Measurements from ENCODE around the gene CHI3L2.

Gene CHI3L2

GRCh38 chr1:111223126-111223685, 4.3 kb upstream of the CHI3L2 start:
- in situ Hi-C loops (cut with HindIII; ENCODE audit: low pct_ligation_motif_present, low sequenced_read_pairs) = loop anchor here (25.0 kb wide), 1 partner anchor 189 kb away; no protein-coding TSS in a partner anchor
- Histone ChIP-seq H3K36me3 (replicated peaks) (no peaks in the 10 kb centered on the region), H3K27me3 (replicated peaks) (no peaks in the 10 kb centered on the region), H3K27ac (no peak overlapping the region), H3K4me3 (ENCODE audit: low read depth, low read length) (no peak overlapping the region)
- TF ChIP-seq, protein P1, sequence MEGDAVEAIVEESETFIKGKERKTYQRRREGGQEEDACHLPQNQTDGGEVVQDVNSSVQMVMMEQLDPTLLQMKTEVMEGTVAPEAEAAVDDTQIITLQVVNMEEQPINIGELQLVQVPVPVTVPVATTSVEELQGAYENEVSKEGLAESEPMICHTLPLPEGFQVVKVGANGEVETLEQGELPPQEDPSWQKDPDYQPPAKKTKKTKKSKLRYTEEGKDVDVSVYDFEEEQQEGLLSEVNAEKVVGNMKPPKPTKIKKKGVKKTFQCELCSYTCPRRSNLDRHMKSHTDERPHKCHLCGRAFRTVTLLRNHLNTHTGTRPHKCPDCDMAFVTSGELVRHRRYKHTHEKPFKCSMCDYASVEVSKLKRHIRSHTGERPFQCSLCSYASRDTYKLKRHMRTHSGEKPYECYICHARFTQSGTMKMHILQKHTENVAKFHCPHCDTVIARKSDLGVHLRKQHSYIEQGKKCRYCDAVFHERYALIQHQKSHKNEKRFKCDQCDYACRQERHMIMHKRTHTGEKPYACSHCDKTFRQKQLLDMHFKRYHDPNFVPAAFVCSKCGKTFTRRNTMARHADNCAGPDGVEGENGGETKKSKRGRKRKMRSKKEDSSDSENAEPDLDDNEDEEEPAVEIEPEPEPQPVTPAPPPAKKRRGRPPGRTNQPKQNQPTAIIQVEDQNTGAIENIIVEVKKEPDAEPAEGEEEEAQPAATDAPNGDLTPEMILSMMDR (IDR thresholded peaks at IDR 0.05; ENCODE audit: low read depth, low read length, missing control alignments) = no peak
- DNase-seq = no peak

DNA sequence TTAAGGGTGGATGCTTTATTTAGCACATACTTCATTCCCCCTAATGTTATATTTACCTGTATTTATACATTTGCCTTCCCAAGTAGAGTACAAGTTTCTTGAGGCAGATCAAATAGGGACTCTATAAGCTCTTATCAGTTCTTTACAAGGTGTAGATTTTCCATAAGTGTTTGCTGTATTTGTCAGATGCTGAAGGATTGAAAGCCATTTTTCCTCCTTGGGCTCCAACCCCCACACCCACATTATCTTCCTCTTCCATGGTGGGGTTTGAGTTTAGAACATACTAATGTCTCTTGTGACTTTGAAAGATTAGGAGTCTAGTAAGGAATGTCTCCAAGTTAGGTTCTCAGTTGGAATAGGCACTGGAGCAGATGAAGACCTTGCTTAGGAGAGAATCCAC, 2.4 kb upstream of the CHI3L2 start:
- Histone ChIP-seq H3K36me3 (replicated peaks) (no peaks in the 10 kb centered on the region), H3K27me3 (replicated peaks) (no peaks in the 10 kb centered on the region), H3K4me3 (ENCODE audit: low read depth, low read length) (no peak overlapping the region), H3K27ac (no peak overlapping the region)
- TF ChIP-seq, protein P1 (IDR thresholded peaks at IDR 0.05; ENCODE audit: low read depth, low read length, missing control alignments) = no peak
- no peak for DNase-seq
- in situ Hi-C loops (cut with HindIII; ENCODE audit: low pct_ligation_motif_present, low sequenced_read_pairs) = no loop called here

GRCh38 chr1:111225717-111226400, 1.7 kb upstream of the CHI3L2 start:
- H3K36me3 ChIP-seq (replicated peaks) = no peaks in the 10 kb centered on the region
- H3K4me3 ChIP-seq (ENCODE audit: low read depth, low read length) = no peak overlapping the region
- no peaks in the 10 kb centered on the region for H3K27me3 ChIP-seq (replicated peaks)
- TF ChIP-seq, protein P1 (IDR thresholded peaks at IDR 0.05; ENCODE audit: low read depth, low read length, missing control alignments) = no peak
- in situ Hi-C loops (cut with HindIII; ENCODE audit: low pct_ligation_motif_present, low sequenced_read_pairs) = no loop called here
- DNase-seq = no peak
- H3K27ac ChIP-seq = no peak overlapping the region

GRCh38 chr1:111227851-111228747, 586 bp downstream of the CHI3L2 start:
- no peaks in the 10 kb centered on the region for H3K27me3 ChIP-seq (replicated peaks)
- H3K36me3 ChIP-seq (replicated peaks) = no peaks in the 10 kb centered on the region
- in situ Hi-C loops (cut with HindIII; ENCODE audit: low pct_ligation_motif_present, low sequenced_read_pairs) = no loop called here
- DNase-seq = peak; percentile 84
- TF ChIP-seq, protein P1 (IDR thresholded peaks at IDR 0.05; ENCODE audit: low read depth, low read length, missing control alignments) = no peak
- peak overlapping the region; percentile 60 for H3K27ac ChIP-seq
- no peak overlapping the region for H3K4me3 ChIP-seq (ENCODE audit: low read depth, low read length)

DNA sequence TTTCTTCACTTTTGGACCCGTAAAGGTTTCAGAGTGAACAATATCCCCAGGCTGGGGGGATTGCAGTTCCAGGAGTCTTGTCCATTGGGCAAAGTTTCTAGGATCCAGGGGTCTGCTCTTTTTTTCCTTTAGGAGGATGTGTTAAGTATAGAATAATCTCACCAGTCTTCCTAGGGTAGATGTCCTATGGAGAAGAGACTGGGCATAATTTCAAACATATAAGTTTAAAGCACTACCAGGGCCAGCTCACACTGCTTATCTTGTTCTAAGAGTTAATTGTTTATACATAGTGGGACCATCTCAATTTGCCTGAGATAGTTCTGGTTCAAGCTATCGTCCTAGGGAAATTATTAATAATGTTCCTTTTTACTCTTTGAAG, 1.2 kb downstream of the CHI3L2 start:
- peak overlapping the region; percentile 60 for H3K27ac ChIP-seq
- no peaks in the 10 kb centered on the region for H3K36me3 ChIP-seq (replicated peaks)
- H3K27me3 ChIP-seq (replicated peaks) = no peaks in the 10 kb centered on the region
- TF ChIP-seq, protein P1 (IDR thresholded peaks at IDR 0.05; ENCODE audit: low read depth, low read length, missing control alignments) = no peak
- DNase-seq = no peak
- in situ Hi-C loops (cut with HindIII; ENCODE audit: low pct_ligation_motif_present, low sequenced_read_pairs) = no loop called here
- no peak overlapping the region for H3K4me3 ChIP-seq (ENCODE audit: low read depth, low read length)
